Stimulated activated CD4-positive, alpha-beta T cell treated with anti-CD3 and anti-CD28 coated beads, TNF-alpha, amount 100 ng/mL, for 1 hour (primary cell): ENCODE data around the gene GLT1D1.

ENCODE experiments used
- DNase-seq, 3 donors: peaks; one replicate each; pipeline ENCODE4 v3.0.0-alpha.2; 2020; ENCODE audit warnings: low read depth in 3 of 3, low spot score in 1 of 3

Gene GLT1D1

DNA sequence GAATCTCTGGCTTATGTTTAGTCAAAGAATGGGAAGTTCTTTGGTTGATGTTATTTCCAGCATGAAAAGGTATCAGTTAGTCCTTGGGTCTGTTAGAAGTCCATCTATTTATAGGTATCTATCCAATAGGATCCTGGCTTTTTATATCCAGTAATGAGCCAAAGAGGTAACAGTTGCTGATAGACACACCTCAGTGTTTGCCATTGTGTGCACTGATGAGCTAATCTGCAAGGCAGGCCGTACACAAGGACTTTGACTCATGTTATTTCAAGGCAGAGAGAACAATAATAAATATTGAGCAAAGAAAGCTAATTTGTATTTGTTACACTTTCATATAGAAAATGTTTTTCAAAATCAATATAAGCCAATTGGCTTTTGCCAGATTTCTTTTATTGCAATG, 56.4 kb downstream of the GLT1D1 start:
- no peak for DNase-seq

GRCh38 chr12:128910629-128911028, 57.4 kb downstream of the GLT1D1 start:
- DNase-seq, result no peak

- DNase-seq, result no peak
Measured at GRCh38 chr12:128911861-128912260, 58.6 kb downstream of the GLT1D1 start.

DNA sequence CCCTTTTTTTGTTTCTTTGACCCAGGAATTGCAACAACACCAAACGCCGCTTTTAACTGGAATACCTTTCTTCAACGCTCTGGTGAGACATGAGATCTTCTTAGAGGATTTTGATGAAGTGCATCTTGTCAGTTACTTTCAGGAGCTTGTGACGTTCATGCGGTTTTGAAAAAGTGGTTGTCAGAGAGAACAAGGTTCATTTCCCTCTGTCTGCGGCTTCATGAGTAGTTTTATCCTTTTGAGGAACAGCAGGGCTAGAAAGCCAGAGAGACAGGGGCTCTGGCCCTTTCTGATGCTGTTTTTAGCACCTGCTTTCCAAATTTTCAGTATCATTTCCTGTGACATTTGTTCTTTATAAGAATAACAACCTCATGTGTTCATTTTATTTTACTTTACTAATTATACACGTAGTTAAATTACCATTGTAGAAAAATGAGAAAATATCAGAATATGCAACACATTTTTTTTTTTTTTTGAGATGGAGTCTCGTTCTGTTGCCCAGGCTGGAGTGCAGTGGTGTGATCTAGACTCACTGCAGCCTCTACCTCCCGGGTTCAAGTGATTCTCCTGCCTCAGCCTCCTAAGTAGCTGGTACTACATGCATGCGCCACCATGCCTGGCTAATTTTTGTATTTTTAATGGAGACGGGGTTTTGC, 61.8 kb downstream of the GLT1D1 start:
- DNase-seq, result no peak

DNA sequence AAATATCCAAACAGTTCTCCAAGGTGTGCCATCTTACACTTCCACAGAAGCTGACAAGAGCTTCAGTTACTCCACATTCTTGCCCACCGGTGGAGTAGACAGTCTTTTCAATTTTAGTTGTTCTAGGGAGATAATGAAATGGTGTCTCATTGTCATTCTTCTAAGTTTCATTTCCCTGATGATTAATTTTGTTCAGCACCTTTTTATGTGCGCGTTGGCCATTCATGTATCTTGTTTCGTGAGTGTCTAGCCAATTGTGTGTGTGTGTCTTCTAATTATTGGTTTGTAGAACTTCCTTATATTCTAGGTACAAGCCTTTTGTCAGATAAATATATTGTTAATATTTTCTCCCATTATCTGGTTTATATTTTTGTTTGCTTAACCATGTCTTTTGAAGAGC, 63.1 kb downstream of the GLT1D1 start:
- no peak for DNase-seq

DNA sequence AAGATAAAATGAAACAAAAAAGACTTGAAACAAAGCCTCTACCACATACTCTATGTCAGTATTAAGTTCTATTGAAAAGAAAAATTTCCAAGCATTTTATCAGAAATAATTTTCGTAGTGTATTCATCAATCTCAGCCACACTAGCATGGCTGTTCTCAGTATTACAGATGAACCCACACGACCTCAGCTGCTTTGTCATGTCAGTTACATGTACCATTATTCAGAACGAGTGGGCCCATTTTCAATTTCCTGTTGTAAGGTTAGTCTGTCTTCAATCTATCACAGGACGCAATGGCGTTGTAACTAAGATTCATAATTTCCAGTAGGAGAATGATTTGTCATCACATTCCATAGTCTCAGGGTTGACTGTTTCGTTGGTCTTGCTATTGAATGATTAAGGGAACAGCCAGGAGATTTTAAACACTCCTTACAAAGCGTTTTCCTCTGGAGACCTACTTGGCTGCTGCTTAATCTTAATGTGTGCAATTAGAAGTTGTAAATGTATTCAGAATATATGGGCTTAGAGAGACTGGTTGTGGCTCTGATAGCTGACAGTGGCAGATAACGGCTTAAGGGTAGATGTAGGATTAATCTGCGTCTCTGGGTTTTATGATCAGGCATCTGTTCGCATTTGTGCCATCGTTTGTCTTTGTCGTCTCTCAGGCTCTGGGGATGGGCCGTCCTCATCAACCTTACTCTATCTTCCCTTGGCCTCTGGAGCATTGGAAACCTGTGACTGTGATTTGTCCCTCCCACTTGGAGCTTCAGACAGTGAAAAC, 65.4 kb downstream of the GLT1D1 start:
- DNase-seq, result no peak

DNA sequence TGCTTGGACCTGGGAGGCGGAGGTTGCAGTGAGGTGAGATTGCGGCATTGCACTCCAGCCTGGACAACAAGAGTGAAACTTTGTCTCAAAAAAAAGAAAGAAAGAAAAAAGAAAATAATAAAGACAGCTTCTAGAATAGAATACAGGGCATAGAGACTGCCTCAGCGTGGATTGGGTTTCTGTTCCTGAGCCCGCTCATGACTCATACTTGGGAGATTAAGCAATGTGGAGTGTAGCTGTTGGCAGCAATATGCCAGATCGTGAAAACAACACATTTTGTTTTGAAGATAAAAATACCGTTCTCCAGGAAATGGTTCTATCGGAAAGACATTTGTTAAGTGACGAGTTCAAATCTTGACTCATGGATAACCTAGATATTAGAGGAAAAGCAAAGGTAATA, 67.2 kb downstream of the GLT1D1 start:
- no peak for DNase-seq

DNA sequence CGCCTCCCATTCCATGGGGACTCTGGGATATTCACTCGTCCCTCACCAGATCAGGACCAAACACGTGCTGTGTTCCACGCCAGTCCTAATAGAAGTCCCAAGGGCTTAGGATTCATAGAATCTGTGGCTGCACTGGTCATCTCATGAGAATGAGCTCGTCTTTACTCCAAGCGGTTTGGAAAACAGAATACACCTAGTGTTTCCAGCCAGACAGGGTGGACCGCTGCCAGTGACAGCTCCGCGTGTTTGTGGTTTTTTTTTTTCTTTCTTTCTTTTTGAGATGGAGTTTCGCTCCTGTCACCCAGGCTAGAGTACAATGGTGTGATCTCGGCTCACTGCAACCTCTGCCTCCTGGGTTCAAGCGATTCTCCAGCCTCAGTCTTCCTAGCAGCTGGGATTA, 75.1 kb downstream of the GLT1D1 start:
- no peak for DNase-seq

DNA sequence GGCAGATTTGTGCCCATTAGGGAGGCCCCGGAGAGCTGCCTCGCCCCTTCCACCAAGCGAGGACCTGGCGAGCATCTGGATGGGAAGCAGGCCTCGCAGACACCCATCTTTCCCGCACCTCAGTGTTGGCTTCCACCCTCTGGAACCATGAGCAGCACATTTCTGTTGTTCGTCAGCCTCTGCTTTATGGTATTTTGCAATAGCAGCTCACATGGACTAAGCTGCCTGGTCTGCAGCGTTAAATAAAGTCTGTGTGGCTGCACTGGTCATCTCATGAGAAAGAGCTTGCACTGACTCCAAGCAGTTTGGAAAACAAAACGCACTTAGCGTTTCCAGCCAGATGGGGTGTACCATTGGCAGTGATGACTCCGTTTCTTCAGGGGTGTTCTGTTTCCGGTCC, 75.8 kb downstream of the GLT1D1 start:
- no peak for DNase-seq

DNA sequence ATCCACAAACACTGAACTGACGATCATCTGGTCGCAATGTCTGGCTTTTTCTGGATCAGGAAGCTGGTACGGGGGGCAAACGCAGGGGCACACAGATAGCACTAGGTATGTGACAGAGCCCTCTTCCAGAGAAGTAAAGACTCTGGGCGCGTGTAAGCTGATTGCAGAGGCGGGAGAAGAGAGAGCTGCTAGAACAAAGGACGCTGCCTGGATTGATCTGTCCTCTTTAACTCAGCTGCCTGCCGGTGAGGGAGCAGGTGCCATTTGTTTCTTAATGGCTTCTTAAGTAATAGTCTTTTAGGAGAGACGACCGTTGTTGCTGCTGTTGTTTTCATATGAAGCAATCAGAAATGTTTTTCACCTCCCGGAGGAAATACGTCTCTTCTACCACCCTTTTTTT, 77.3 kb downstream of the GLT1D1 start:
- DNase-seq, result no peak

DNA sequence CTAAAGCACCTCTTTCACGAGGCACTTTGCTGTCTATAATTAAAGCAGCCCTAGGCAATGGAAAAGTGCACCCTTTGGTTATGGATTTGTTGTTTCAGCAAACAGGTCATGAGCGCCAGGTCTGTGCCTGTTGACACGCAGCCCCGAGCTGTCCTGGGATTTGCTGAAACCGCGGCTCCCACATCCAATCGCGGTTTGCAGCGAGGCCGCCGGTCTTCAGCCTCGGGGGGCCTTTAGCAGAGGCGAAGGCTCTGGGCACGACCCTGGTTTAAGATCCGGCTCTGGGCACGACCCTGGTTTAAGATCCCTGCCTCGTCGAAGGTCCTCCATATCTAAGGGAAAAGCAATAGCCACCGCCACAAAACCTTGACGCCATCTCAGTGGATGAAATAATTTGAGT, 79.2 kb downstream of the GLT1D1 start:
- no peak for DNase-seq

GRCh38 chr12:128933039-128933438, 79.8 kb downstream of the GLT1D1 start:
- no peak for DNase-seq

DNA sequence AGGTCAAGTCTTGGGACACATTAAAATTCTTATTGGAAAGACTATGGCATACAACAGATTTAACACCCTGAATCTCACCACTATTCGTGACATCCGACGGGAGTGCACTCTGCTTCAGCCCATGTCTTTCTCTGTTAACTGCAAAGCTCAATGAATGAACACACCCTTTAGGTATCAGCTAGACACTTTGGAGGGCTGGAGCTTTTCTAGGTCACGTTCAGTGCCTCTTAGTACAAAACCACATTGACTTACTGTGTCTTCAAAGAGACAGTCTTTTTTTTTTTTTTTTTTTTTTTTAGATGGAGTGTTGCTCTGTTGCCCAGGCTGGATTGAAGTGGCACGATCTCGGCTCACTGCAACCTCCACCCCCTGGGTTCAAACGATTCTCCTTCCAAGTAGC, 80.6 kb downstream of the GLT1D1 start:
- no peak for DNase-seq

GRCh38 chr12:128938886-128939285, 85.6 kb downstream of the GLT1D1 start:
- DNase-seq, result no peak

DNA sequence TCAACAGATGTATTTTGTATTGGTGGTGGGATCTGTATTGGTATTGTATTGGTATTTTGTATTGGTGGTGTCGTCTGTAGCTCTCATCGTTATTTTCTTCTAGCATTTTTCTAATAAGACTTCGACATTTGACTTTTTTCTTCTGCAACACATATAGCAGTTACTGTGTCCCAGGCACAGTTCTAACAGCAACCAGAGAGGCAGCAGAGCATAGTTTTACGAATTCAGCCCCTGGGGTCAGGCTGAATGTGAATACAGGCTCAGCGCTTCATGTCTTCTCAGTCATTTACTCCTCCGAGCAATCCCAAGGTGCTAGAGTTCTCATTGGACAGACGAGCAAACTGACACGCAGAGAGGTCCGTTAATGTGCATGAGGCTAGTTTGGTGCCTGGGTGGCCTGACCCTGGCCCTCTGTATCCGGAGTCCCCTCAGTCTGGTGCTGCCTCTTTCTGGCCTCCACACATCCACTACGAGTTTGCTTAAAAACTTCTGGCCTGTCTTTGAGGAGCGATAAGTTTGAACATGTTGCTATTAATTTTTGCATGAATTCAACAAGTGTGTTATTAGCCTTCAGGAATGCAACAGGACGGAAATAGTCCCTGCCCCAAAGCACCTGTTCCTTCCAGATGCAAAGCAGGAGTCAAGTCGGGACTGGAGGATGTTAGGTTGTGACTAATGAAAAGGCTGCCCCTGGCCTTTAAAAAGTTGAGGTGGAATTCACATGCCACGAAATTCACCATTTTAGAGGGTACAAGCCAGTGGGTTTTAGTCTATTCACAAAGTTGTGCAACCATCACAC, 87.0 kb downstream of the GLT1D1 start:
- DNase-seq, result no peak

- DNase-seq, result no peak
Measured at GRCh38 chr12:128940974-128941373, 87.7 kb downstream of the GLT1D1 start.

DNA sequence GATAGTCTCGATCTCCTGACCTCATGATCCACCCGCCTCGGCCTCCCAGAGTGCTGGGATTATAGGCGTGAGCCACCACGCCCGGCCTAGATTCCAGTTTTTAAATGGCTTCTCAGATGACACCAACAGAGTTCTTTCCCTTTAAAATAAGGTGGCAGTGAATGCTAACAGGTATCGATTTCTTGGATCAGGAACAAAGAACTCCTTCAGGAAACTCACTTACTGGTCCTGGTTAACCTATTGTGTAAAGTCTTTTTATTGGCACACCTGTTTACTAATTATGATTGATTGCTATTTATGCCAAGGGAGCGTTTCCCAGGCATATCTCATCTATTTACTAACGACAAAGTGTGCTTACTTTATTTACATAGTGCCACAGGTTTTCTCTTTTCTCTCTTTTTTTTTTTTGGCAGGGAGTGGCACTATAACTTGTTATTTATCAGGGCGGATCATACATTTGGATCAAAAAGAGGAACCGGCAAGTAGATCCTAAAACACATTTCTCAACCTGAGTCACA, 89.7 kb downstream of the GLT1D1 start:
- no peak for DNase-seq

- no peak for DNase-seq
Measured at GRCh38 chr12:128944956-128945355, 91.7 kb downstream of the GLT1D1 start.

DNA sequence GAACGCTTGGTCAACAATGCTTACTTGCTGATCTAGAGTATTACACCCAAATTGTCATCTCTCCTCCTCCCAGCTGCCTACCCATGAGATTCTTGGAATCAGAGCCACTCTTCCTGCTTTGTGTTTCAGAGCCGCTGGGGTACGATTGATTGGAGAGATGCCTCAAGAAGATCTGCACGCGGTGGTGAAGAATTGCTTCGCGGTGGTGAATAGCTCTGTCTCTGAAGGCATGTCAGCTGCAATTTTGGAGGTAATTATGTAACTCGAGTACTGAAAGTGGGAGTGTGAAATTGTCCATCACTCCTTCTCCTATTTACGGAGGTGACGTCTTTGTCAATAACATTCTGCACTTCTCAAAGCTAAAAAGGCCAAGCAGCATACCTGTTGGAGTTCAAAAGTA, 93.9 kb downstream of the GLT1D1 start:
- DNase-seq, result no peak

GRCh38 chr12:128949086-128949485, 95.8 kb downstream of the GLT1D1 start:
- no peak for DNase-seq

- DNase-seq, result no peak
Measured at GRCh38 chr12:128951448-128951847, 98.2 kb downstream of the GLT1D1 start.

- DNase-seq, result no peak
Measured at GRCh38 chr12:128956755-128957154, 103.5 kb downstream of the GLT1D1 start.
